K562 (cell line): ENCODE results near the gene PCID2. TPM values are rescaled to one million over a fixed set of nuclear protein-coding genes. Genes with fewer than 3 reads are reported as not detected.

Source experiments
- ARID1B ChIP-seq: fragments of 450-650 bp; IDR thresholded peaks from 2 replicates; pipeline ENCODE4 v1.6.1; 2016; ENCODE audit warnings: antibody characterized with exemption, mild to moderate bottlenecking, inconsistent platforms
- DDX20 ChIP-seq: fragments of 450-650 bp; IDR thresholded peaks from 2 replicates; pipeline ENCODE4 v1.6.1; 2016; ENCODE audit warnings: missing genetic modification characterization, low read depth, mild to moderate bottlenecking, missing compliant biosample characterization, moderate library complexity
- DPF2 ChIP-seq: fragments of 450-650 bp; IDR thresholded peaks from 2 replicates; pipeline ENCODE4 v1.6.1; 2016
- HLTF ChIP-seq: fragments of 450-650 bp; IDR thresholded peaks from 2 replicates; pipeline ENCODE4 v1.6.1; 2016
- JUNB ChIP-seq: fragments of 450-650 bp; formaldehyde crosslinking; conservative IDR thresholded peaks from 2 replicates; pipeline ENCODE4 v1.4.0; 2020; ENCODE audit warnings: mild to moderate bottlenecking
- KDM1A ChIP-seq, 2 experiments: fragments of 450-650 bp; IDR thresholded peaks; 2 replicates each; pipeline ENCODE4 v1.6.1; 2016; ENCODE audit warnings: mild to moderate bottlenecking in 2 of 2
- MAFK ChIP-seq: IDR thresholded peaks from 2 replicates; pipeline ENCODE4 v1.6.1; 2011; ENCODE audit warnings: low read length, improper control_type of control experiment
- MAZ ChIP-seq, 2 experiments: fragments of 450-650 bp in 1 of 2; sonication (generic) in 1 of 2; formaldehyde crosslinking; IDR thresholded peaks in 1 of 2; conservative IDR thresholded peaks in 1 of 2; 2 replicates each; pipeline versions ENCODE4 v1.4.0 to v1.5.0; 2020; ENCODE audit warnings: mild to moderate bottlenecking in 1 of 2, missing genetic modification reagents in 1 of 2
- MYNN ChIP-seq, 2 experiments: sonication (generic); formaldehyde crosslinking in 1 of 2; IDR thresholded peaks; 2 replicates each; pipeline versions ENCODE4 v1.5.0 to v1.6.1; 2016 to 2020; ENCODE audit warnings: antibody characterized with exemption in 1 of 2, missing genetic modification reagents in 1 of 2
- NBN ChIP-seq: fragments of 450-650 bp; IDR thresholded peaks from 2 replicates; pipeline ENCODE4 v1.6.1; 2016; ENCODE audit warnings: low read depth, mild to moderate bottlenecking
- RFX5 ChIP-seq: IDR thresholded peaks from 2 replicates; pipeline ENCODE4 v1.6.1; 2011; ENCODE audit warnings: low read depth, mild to moderate bottlenecking, improper control_type of control experiment, low read length
- SMARCB1 ChIP-seq: IDR thresholded peaks from 2 replicates; pipeline ENCODE4 v1.6.1; 2011; ENCODE audit warnings: improper control_type of control experiment, low read depth; ENCODE audit not compliant: insufficient read length
- STAT5A ChIP-seq: IDR thresholded peaks from 2 replicates; pipeline ENCODE4 v1.6.1; 2012; ENCODE audit warnings: low read length, inconsistent platforms, borderline replicate concordance
- STAT5B ChIP-seq: fragments of 250-450 bp; sonication (Bioruptor Pico); IDR thresholded peaks from 2 replicates; pipeline ENCODE4 v1.8.0; 2021; ENCODE audit warnings: mild to moderate bottlenecking, inconsistent platforms
- TAL1 ChIP-seq: fragments of 450-650 bp; IDR thresholded peaks from 2 replicates; pipeline ENCODE4 v1.6.1; 2016; ENCODE audit warnings: mild to moderate bottlenecking
- ZNF384 ChIP-seq: IDR thresholded peaks from 2 replicates; pipeline ENCODE4 v1.6.1; 2012; ENCODE audit warnings: low read depth, low read length, improper control_type of control experiment
- ZNF561 ChIP-seq: fragments of 450-650 bp; formaldehyde crosslinking; conservative IDR thresholded peaks from 2 replicates; pipeline ENCODE4 v1.4.0; 2020; ENCODE audit warnings: mild to moderate bottlenecking, moderate library complexity
- ZNF75A ChIP-seq: fragments of 450-650 bp; formaldehyde crosslinking; IDR thresholded peaks from 2 replicates; pipeline ENCODE4 v1.4.0; 2020; ENCODE audit warnings: mild to moderate bottlenecking
- polyA plus RNA-seq, 8 experiments: library from polyadenylated mRNA; depleted of rRNA in 4 of 8; stranded (reverse) in 5 of 8; unstranded in 3 of 8; fragments of >200 nt; fragmentation: Nextera tagmentation in 2 of 8; fragmentation: Illumina TruSeq in 1 of 8; extraction: Ambion mirVana in 2 of 8; extraction: Trizol in 1 of 8; gene quantifications; 2 replicates each; pipeline versions ENCODE4 v1.2.1 to v1.2.3, GENCODE V29; 2011 to 2014; ENCODE audit warnings: inconsistent platforms in 1 of 8, missing spikeins in 1 of 8
- total RNA-seq, 7 experiments: library from RNA; depleted of rRNA in 6 of 7; stranded (reverse); fragments of >200 nt in 6 of 7; fragmentation: Illumina TruSeq in 2 of 7; extraction: Trizol in 2 of 7; gene quantifications; 2 replicates each; pipeline versions ENCODE4 v1.2.1 to v1.2.3, GENCODE V29; 2011 to 2021; ENCODE audit warnings: low replicate concordance in 1 of 7
- TF ChIP-seq, protein P1 (sequence below): fragments of 450-650 bp; IDR thresholded peaks from one replicate; pipeline ENCODE4 v1.6.1; 2018; ENCODE audit warnings: mild to moderate bottlenecking, moderate library complexity; ENCODE audit not compliant: partially characterized antibody
- TF ChIP-seq, protein P2 (sequence below): sonication (generic); formaldehyde crosslinking; IDR thresholded peaks from 2 replicates; pipeline ENCODE4 v1.8.0; 2022; ENCODE audit warnings: missing genetic modification reagents, mild to moderate bottlenecking, moderate library complexity, borderline replicate concordance
- TF ChIP-seq, protein P3 (sequence below): sonication (generic); formaldehyde crosslinking; IDR thresholded peaks from 2 replicates; pipeline ENCODE4 v1.4.0; 2020; ENCODE audit warnings: mild to moderate bottlenecking, missing genetic modification reagents

Gene PCID2
- total and polyA plus RNA-seq, 9 of the 15 experiments (the other 6 are each of a cell fraction or from before 2014, with no cell fraction given) = 39.6 to 117 (median 59.6) TPM

- TF ChIP-seq, protein P1, sequence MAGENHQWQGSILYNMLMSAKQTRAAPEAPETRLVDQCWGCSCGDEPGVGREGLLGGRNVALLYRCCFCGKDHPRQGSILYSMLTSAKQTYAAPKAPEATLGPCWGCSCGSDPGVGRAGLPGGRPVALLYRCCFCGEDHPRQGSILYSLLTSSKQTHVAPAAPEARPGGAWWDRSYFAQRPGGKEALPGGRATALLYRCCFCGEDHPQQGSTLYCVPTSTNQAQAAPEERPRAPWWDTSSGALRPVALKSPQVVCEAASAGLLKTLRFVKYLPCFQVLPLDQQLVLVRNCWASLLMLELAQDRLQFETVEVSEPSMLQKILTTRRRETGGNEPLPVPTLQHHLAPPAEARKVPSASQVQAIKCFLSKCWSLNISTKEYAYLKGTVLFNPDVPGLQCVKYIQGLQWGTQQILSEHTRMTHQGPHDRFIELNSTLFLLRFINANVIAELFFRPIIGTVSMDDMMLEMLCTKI = no peak
- TF ChIP-seq, protein P2, sequence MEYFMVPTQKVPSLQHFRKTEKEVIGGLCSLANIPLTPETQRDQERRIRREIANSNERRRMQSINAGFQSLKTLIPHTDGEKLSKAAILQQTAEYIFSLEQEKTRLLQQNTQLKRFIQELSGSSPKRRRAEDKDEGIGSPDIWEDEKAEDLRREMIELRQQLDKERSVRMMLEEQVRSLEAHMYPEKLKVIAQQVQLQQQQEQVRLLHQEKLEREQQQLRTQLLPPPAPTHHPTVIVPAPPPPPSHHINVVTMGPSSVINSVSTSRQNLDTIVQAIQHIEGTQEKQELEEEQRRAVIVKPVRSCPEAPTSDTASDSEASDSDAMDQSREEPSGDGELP (CRISPR knock-in tag) = peak; percentile 55; the same call in 1 of the 2 replicates
- TF ChIP-seq MYNN (IDR thresholded peaks at IDR 0.05) (peak; percentile 70; the same call in 1 of the 2 replicates), MYNN (CRISPR knock-in tag; IDR thresholded peaks at IDR 0.05) (no peak), ZNF384 (no peak), TAL1 (peak; percentile 52), SMARCB1 (no peak), HLTF (no peak), ARID1B (peak; percentile 76), MAFK (no peak), MAZ (CRISPR knock-in tag; conservative IDR thresholded peaks at IDR 0.05 in 1 of 2, IDR thresholded peaks at IDR 0.05 in 1 of 2) (peak in 1 of 2 experiments; percentile 47; a peak in 2 of 4 replicates), RFX5 (no peak), ZNF75A (CRISPR knock-in tag) (no peak), STAT5B (CRISPR knock-in tag) (no peak), JUNB (no peak), ZNF561 (CRISPR knock-in tag) (no peak), DDX20 (tag) (no peak), KDM1A (IDR thresholded peaks at IDR 0.05) (peak in 1 of 2 experiments; percentile 48; a peak in 1 of 4 replicates), DPF2 (peak; percentile 43; the same call in 1 of the 2 replicates), NBN (peak; percentile 27; the same call in 1 of the 2 replicates), STAT5A (peak; percentile 44; the same call in 1 of the 2 replicates)
- TF ChIP-seq, protein P3, sequence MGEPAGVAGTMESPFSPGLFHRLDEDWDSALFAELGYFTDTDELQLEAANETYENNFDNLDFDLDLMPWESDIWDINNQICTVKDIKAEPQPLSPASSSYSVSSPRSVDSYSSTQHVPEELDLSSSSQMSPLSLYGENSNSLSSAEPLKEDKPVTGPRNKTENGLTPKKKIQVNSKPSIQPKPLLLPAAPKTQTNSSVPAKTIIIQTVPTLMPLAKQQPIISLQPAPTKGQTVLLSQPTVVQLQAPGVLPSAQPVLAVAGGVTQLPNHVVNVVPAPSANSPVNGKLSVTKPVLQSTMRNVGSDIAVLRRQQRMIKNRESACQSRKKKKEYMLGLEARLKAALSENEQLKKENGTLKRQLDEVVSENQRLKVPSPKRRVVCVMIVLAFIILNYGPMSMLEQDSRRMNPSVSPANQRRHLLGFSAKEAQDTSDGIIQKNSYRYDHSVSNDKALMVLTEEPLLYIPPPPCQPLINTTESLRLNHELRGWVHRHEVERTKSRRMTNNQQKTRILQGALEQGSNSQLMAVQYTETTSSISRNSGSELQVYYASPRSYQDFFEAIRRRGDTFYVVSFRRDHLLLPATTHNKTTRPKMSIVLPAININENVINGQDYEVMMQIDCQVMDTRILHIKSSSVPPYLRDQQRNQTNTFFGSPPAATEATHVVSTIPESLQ (CRISPR knock-in tag) = no peak
Measured at GRCh38 chr13:113220141-113220598, 11.7 kb upstream of the PCID2 start (continued).
